Mucosa of gallbladder (tissue), 1 donor: ENCODE results near the gene AFP. TPM values are rescaled to one million over a fixed set of nuclear protein-coding genes. Genes with fewer than 3 reads are reported as not detected.

Experiments used
- DNase-seq: peaks from one replicate; pipeline ENCODE4 v3.0.0-alpha.2; 2020; ENCODE audit warnings: low spot score
- total RNA-seq: library from RNA; stranded (reverse); gene quantifications from one replicate; pipeline ENCODE4 v1.2.1, GENCODE V29; 2021
- donor health status: DM: no; HTN: no; CAD: no.

AFP gene
- total RNA-seq, 1 donor from 2014 or later = 2.4 TPM

GRCh38 chr4:73414936-73415271, 21.1 kb upstream of the AFP start:
- DNase-seq = no peak

DNA sequence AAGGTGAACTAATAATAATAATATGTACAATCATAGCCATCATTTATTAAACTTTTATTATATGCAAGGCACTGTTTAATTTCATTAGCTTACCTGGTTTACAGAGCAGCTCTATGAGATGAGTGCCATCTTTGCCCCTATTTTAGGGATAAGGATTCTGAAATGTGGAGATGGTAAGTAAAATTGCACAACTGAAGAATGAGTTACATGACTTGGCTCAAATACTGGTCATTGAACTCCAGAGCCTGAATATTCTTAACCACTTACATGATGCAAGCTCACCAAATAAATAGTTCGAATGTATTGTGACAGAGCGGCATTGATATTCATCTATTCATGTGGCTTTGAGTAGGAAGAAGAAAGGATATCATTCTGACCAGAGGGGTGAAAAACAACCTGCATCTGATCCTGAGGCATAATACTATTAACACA, 20.2 kb upstream of the AFP start:
- DNase-seq = no peak

- DNase-seq = no peak
Measured at GRCh38 chr4:73416423-73417087, 19.5 kb upstream of the AFP start.

DNA sequence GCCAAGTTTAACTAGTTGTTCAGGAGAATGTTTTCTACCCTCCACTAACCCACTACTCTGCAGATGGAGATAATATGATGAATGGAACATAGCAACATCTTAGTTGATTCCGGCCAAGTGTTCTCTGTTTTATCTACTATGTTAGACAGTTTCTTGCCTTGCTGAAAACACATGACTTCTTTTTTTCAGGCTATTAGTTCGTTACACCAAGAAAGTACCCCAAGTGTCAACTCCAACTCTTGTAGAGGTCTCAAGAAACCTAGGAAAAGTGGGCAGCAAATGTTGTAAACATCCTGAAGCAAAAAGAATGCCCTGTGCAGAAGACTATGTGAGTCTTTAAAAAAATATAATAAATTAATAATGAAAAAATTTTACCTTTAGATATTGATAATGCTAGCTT, 18.7 kb upstream of the AFP start:
- DNase-seq = no peak

DNA sequence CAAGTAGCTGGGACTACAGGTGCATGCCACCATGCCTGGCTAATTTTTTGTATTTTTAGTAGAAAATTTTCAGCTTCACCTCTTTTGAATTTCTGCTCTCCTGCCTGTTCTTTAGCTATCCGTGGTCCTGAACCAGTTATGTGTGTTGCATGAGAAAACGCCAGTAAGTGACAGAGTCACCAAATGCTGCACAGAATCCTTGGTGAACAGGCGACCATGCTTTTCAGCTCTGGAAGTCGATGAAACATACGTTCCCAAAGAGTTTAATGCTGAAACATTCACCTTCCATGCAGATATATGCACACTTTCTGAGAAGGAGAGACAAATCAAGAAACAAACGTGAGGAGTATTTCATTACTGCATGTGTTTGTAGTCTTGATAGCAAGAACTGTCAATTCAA, 18.0 kb upstream of the AFP start:
- no peak for DNase-seq

- no peak for DNase-seq
Measured at GRCh38 chr4:73418677-73419076, 17.3 kb upstream of the AFP start.

- no peak for DNase-seq
Measured at GRCh38 chr4:73419106-73420038, 16.6 kb upstream of the AFP start.

GRCh38 chr4:73420615-73421014, 15.4 kb upstream of the AFP start:
- DNase-seq = no peak

DNA sequence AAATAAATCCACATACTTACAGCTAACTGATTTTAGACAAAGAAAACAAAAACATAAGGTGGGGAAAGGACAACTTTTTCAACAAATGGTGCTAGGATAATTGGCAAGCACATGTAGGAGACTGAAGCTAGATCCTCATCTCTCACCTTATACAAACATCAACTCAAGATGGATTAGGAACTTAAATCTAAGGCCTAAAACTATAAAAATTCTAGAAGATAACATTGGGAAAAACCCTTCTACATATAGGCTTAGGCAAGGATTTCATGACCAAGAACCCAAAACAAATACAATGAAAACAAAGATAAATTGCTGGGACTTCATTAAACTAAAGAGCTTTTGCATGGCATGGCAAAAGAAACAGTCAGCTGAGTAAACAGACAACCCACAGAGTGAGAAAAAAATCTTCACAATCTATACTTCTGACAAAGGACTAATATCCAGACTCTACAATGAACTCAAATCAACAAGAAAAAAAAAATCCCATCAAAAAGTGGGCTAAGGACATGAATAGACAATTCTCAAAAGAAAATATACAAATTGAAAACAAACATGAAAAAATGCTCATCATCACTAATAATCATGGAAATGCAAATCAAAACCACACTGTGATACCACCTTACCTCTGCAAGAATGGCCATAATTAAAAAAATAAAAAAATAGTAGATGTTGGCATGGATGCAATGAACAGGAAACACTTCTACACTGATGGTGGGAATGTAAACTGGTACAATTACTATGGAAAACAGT, 14.1 kb upstream of the AFP start:
- no peak for DNase-seq

GRCh38 chr4:73422458-73422752, 13.6 kb upstream of the AFP start:
- DNase-seq = no peak

DNA sequence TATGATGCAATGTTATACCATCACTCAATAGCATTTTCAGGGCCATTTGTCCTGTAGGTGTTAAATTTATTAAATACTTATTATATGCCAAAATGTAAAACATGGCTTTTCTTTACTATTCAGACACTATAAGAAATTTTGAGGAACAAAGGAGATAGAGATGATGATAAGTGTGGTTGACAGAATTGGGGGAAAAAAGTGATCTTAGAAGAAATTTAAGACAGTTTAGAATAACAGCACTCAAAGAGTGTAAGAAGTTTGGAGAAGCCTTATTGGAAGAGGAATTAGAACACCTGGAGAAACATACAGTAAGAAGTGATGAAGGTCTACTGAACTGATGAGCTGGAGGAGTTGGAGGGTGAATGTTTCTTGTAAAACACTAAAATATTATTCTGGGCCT, 12.8 kb upstream of the AFP start:
- no peak for DNase-seq

DNA sequence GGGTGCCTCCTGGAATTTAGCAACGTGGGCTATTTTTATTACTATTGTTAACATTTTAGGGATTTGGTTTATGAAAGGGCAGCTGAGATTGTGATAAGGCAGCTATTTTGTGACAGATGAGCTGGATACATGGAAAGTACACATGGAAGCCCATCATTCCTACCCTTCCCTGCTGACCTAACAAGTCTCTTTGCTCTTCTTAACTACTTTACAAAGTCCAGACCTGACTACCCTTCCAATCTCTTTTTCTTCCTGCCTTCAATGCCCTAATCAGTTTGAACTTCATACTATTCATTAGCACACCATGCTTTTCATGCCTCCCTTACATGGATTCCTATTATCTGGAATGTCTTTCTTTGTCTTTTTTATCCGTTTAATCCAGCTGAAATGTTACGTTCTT, 9.4 kb upstream of the AFP start:
- DNase-seq = no peak

DNA sequence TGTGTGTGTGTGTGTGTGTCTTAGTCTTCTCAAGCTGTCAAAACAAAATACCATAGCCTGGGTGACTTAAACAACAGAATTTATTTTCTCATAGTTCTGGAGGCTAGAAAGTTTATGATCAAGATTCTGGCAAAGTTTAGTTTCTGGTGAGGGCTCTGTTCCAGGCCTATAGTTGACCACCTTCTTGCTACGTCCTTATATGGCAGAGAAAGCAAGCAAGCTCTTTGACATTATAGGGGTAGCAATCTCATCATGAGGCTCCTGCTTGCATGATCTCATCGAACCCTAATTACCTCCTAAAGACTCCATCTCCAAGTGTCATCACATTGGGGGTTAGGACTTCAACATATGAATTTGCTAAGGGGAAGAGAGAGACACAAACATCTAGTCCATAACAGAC, 6.9 kb upstream of the AFP start:
- DNase-seq = no peak

DNA sequence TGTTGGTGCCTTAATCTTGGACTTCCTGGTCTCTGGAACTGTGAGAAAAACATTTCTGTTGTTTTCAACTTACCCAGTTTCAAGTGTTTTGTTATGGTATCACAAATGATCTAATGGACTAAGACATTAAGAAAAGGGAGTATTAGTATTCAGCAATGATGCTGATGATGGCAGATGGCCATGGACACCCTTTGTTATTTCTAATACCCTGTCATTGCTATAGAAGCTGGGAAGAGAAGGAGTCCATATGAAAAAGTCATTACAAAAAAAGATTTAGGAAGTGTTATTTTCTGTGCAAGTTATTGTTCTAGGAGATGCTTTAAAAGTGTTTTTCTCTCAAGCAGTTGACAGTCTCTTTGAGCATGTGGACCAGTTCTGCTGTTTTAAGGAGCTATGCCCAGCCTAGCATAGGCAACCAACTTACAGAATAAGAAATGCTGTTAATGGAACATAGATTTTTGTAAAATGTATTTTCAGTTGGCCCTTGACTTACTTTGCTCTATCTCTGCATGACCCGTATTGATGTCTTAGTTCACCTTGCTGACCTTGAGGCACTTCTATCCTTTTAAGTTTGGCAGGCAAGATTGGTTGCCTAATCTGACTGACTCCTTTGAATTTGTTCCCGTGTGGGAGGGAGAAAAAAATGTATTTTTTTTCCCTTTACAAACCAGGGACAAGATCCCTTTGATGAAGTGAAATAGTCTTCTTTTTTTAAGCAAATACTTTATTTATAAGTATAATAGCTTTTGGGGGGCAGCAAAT, 6.0 kb upstream of the AFP start:
- DNase-seq = no peak

DNA sequence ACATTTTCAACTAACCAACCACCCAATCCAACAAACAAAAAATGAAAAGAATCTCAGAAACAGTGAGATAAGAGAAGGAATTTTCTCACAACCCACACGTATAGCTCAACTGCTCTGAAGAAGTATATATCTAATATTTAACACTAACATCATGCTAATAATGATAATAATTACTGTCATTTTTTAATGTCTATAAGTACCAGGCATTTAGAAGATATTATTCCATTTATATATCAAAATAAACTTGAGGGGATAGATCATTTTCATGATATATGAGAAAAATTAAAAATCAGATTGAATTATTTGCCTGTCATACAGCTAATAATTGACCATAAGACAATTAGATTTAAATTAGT, 4.2 kb upstream of the AFP start:
- no peak for DNase-seq

DNA sequence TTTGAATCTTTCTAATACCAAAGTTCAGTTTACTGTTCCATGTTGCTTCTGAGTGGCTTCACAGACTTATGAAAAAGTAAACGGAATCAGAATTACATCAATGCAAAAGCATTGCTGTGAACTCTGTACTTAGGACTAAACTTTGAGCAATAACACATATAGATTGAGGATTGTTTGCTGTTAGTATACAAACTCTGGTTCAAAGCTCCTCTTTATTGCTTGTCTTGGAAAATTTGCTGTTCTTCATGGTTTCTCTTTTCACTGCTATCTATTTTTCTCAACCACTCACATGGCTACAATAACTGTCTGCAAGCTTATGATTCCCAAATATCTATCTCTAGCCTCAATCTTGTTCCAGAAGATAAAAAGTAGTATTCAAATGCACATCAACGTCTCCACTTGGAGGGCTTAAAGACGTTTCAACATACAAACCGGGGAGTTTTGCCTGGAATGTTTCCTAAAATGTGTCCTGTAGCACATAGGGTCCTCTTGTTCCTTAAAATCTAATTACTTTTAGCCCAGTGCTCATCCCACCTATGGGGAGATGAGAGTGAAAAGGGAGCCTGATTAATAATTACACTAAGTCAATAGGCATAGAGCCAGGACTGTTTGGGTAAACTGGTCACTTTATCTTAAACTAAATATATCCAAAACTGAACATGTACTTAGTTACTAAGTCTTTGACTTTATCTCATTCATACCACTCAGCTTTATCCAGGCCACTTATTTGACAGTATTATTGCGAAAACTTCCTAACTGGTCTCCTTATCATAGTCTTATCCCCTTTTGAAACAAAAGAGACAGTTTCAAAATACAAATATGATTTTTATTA, 3.6 kb upstream of the AFP start:
- DNase-seq = no peak

DNA sequence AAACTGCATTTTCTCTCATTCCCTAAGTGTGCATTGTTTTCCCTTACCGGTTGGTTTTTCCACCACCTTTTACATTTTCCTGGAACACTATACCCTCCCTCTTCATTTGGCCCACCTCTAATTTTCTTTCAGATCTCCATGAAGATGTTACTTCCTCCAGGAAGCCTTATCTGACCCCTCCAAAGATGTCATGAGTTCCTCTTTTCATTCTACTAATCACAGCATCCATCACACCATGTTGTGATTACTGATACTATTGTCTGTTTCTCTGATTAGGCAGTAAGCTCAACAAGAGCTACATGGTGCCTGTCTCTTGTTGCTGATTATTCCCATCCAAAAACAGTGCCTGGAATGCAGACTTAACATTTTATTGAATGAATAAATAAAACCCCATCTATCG, 2.9 kb upstream of the AFP start:
- DNase-seq = no peak

- no peak for DNase-seq
Measured at GRCh38 chr4:73434311-73434710, 1.7 kb upstream of the AFP start.

GRCh38 chr4:73436674-73437557, 895 bp downstream of the AFP start:
- no peak for DNase-seq

DNA sequence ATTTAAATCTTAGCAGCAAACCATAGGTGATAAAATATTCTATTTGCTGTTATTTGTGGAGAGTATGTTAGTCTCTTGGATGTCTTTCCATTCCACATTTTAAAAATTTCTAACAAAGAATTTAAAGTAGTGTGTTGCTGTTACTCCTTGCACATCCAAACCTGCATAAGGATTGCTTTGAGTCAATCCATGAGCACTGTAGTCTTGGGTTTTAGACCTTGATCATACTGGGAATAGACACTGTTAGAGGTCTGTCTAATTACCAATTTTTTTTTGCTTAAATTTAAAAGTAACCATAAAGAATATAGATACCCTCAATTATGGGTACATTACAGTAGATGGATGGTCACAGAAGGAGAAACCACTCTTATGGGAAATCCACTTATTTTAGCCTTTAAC, 1.5 kb downstream of the AFP start:
- no peak for DNase-seq
